Liver (tissue), 9 donors: ENCODE data around the gene AKT3. TPM values are rescaled to one million over a fixed set of nuclear protein-coding genes. Genes with fewer than 3 reads are reported as not detected.

Experiments
- DNase-seq: peaks from one replicate; pipeline ENCODE4 v3.0.0-alpha.2; 2017; ENCODE audit warnings: low spot score
- H3K27ac ChIP-seq, 2 donors: one replicate each; pipeline ENCODE4 v1.7.0; 2013; ENCODE audit warnings: inconsistent platforms in 2 of 2, low read length in 2 of 2, control low read depth in 1 of 2, low read depth in 1 of 2, mild to moderate bottlenecking in 1 of 2
- H3K27me3 ChIP-seq, 4 donors: one replicate each; pipeline versions ENCODE4 v1.6.1 to v1.7.0; 2013; ENCODE audit warnings: low read length in 3 of 4, inconsistent platforms in 1 of 4, mild to moderate bottlenecking in 1 of 4, moderate library complexity in 1 of 4; ENCODE audit not compliant: control insufficient read depth in 4 of 4, insufficient read depth in 4 of 4
- H3K36me3 ChIP-seq, 4 donors: one replicate each; pipeline versions ENCODE4 v1.6.1 to v1.7.0; 2013; ENCODE audit warnings: low read length in 3 of 4, mild to moderate bottlenecking in 3 of 4, low read depth in 1 of 4, moderate library complexity in 1 of 4; ENCODE audit not compliant: control insufficient read depth in 4 of 4, insufficient read depth in 3 of 4
- H3K4me1 ChIP-seq, 4 donors: one replicate each; pipeline versions ENCODE4 v1.6.1 to v1.7.0; 2013; ENCODE audit warnings: low read length in 3 of 4, mild to moderate bottlenecking in 3 of 4, moderate library complexity in 1 of 4; ENCODE audit not compliant: control insufficient read depth in 4 of 4, insufficient read depth in 4 of 4
- H3K4me3 ChIP-seq, 3 donors: one replicate each; pipeline versions ENCODE4 v1.6.1 to v1.7.0; 2013; ENCODE audit warnings: low read length in 3 of 3, control low read depth in 1 of 3, low read depth in 1 of 3, mild to moderate bottlenecking in 1 of 3
- H3K9ac ChIP-seq, 2 donors: one replicate each; pipeline ENCODE4 v1.7.0; 2013; ENCODE audit warnings: low read length in 2 of 2, mild to moderate bottlenecking in 2 of 2, moderate library complexity in 2 of 2, control low read depth in 1 of 2, low read depth in 1 of 2
- H3K9me3 ChIP-seq, 4 donors: one replicate each; pipeline versions ENCODE4 v1.6.1 to v1.7.0; 2013; ENCODE audit warnings: low read length in 3 of 4; ENCODE audit not compliant: control insufficient read depth in 4 of 4
- ATF3 ChIP-seq: IDR thresholded peaks from 2 replicates; pipeline ENCODE4 v1.6.1; 2016; ENCODE audit warnings: antibody characterized with exemption
- CTCF ChIP-seq: fragments of 150-350 bp; IDR thresholded peaks from 2 replicates; pipeline ENCODE4 v1.5.1; 2017; ENCODE audit warnings: improper control_type of control experiment, low read depth, low read length; ENCODE audit not compliant: missing input control
- EGR1 ChIP-seq, 2 donors: IDR thresholded peaks; 2 replicates each; pipeline ENCODE4 v1.6.1; 2016 to 2018; ENCODE audit warnings: antibody characterized with exemption in 2 of 2, low read depth in 2 of 2
- FOXA1 ChIP-seq: IDR thresholded peaks from 2 replicates; pipeline ENCODE4 v1.6.1; 2016; ENCODE audit warnings: antibody characterized with exemption
- GABPA ChIP-seq, 2 donors: IDR thresholded peaks in 1 of 2; conservative IDR thresholded peaks in 1 of 2; 2 replicates each; pipeline ENCODE4 v1.6.1; 2016; ENCODE audit warnings: antibody characterized with exemption in 2 of 2, mild to moderate bottlenecking in 1 of 2, moderate library complexity in 1 of 2
- HNF4A ChIP-seq, 2 donors: conservative IDR thresholded peaks; 2 replicates each; pipeline ENCODE4 v1.6.1; 2016; ENCODE audit warnings: antibody characterized with exemption in 2 of 2, mild to moderate bottlenecking in 2 of 2
- HNF4G ChIP-seq: IDR thresholded peaks from 2 replicates; pipeline ENCODE4 v1.6.1; 2016; ENCODE audit warnings: antibody characterized with exemption
- JUND ChIP-seq, 2 donors: IDR thresholded peaks; 2 replicates each; pipeline ENCODE4 v1.6.1; 2016; ENCODE audit warnings: antibody characterized with exemption in 2 of 2
- MAX ChIP-seq: IDR thresholded peaks from 2 replicates; pipeline ENCODE4 v1.6.1; 2016; ENCODE audit warnings: antibody characterized with exemption
- RAD21 ChIP-seq, 2 donors: IDR thresholded peaks; 2 replicates each; pipeline ENCODE4 v1.6.1; 2016; ENCODE audit warnings: antibody characterized with exemption in 2 of 2, mild to moderate bottlenecking in 2 of 2
- SP1 ChIP-seq: IDR thresholded peaks from 2 replicates; pipeline ENCODE4 v1.6.1; 2018; ENCODE audit warnings: antibody characterized with exemption, mild to moderate bottlenecking
- TAF1 ChIP-seq: conservative IDR thresholded peaks from 2 replicates; pipeline ENCODE4 v1.6.1; 2016; ENCODE audit warnings: antibody characterized with exemption, mild to moderate bottlenecking
- YY1 ChIP-seq: IDR thresholded peaks from 2 replicates; pipeline ENCODE4 v1.6.1; 2016; ENCODE audit warnings: antibody characterized with exemption, mild to moderate bottlenecking
- ZBTB33 ChIP-seq: IDR thresholded peaks from 2 replicates; pipeline ENCODE4 v1.6.1; 2016; ENCODE audit warnings: antibody characterized with exemption
- WGBS: extraction: QIAGEN DNeasy Blood & Tissue Kit; methylation state at CpG from one replicate; pipeline ENCODE4 v1.1.7; 2013; 5-methylcytosine and 5-hydroxymethylcytosine counted together
- polyA plus RNA-seq, 2 donors: library from polyadenylated mRNA; stranded (reverse) in 1 of 2; unstranded in 1 of 2; fragments of 200-250 nt in 1 of 2; fragments of >200 nt in 1 of 2; fragmentation: Nextera tagmentation in 1 of 2; extraction: Ambion mirVana in 1 of 2; gene quantifications; one replicate each; pipeline versions ENCODE4 v1.2.1 to v1.2.3, GENCODE V29; 2013 to 2015
- total RNA-seq, 2 donors: library from RNA; depleted of rRNA; stranded (reverse); fragments of >200 nt; gene quantifications; one replicate each; pipeline ENCODE4 v1.2.3, GENCODE V29; 2014
- TF ChIP-seq, protein P1 (sequence below): IDR thresholded peaks from 2 replicates; pipeline ENCODE4 v1.6.1; 2016; ENCODE audit warnings: antibody characterized with exemption, mild to moderate bottlenecking
- donor health status: healthy.
- donor health status: healthy.
- donor health status: healthy.
- donor health status: healthy.
- donor health status: healthy.

The AKT3 gene
- total and polyA plus RNA-seq, 4 donors = 1.7 to 7.6 (median 2.8) TPM

DNA sequence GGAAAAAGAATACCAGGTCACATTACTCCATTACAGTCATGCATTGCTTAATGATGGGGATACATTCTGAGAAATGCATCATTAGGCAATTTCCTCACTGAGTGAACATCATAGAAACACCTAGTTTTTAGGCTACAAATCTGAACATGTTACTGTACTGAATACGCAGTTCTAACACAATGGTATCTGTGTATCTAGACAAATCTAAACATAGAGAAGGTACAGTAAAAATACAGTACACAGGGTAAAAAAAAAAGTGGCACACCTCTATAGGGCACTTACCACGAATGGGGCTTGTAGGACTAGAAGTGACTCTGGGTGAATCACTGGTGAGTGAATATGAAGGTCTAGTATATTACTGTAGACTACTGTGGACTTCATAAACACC lies 115.7 kb downstream of the AKT3 start:
- WGBS = 59% methylated on average over 2 of the region's 2 CpGs
- no peaks in the 10 kb centered on the region for H3K36me3 ChIP-seq
- TF ChIP-seq YY1 (peak; percentile 17), SP1 (no peak), MAX (peak; percentile 2), FOXA1 (no peak), CTCF (no peak), JUND (IDR thresholded peaks at IDR 0.05) (no peak), RAD21 (IDR thresholded peaks at IDR 0.05) (no peak)
- TF ChIP-seq, protein P1, sequence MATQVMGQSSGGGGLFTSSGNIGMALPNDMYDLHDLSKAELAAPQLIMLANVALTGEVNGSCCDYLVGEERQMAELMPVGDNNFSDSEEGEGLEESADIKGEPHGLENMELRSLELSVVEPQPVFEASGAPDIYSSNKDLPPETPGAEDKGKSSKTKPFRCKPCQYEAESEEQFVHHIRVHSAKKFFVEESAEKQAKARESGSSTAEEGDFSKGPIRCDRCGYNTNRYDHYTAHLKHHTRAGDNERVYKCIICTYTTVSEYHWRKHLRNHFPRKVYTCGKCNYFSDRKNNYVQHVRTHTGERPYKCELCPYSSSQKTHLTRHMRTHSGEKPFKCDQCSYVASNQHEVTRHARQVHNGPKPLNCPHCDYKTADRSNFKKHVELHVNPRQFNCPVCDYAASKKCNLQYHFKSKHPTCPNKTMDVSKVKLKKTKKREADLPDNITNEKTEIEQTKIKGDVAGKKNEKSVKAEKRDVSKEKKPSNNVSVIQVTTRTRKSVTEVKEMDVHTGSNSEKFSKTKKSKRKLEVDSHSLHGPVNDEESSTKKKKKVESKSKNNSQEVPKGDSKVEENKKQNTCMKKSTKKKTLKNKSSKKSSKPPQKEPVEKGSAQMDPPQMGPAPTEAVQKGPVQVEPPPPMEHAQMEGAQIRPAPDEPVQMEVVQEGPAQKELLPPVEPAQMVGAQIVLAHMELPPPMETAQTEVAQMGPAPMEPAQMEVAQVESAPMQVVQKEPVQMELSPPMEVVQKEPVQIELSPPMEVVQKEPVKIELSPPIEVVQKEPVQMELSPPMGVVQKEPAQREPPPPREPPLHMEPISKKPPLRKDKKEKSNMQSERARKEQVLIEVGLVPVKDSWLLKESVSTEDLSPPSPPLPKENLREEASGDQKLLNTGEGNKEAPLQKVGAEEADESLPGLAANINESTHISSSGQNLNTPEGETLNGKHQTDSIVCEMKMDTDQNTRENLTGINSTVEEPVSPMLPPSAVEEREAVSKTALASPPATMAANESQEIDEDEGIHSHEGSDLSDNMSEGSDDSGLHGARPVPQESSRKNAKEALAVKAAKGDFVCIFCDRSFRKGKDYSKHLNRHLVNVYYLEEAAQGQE = no peak
- H3K9ac ChIP-seq = no peak overlapping the region
- H3K27ac ChIP-seq = peak overlapping the region; percentile 55 to 57
- no peak overlapping the region for H3K4me3 ChIP-seq
- no peaks in the 10 kb centered on the region for H3K27me3 ChIP-seq
- no peak for DNase-seq
- peaks cover 0 to 16% (median 9%) of the 10 kb centered on the region in 4 donors for H3K4me1 ChIP-seq
- no peaks in the 10 kb centered on the region for H3K9me3 ChIP-seq

DNA sequence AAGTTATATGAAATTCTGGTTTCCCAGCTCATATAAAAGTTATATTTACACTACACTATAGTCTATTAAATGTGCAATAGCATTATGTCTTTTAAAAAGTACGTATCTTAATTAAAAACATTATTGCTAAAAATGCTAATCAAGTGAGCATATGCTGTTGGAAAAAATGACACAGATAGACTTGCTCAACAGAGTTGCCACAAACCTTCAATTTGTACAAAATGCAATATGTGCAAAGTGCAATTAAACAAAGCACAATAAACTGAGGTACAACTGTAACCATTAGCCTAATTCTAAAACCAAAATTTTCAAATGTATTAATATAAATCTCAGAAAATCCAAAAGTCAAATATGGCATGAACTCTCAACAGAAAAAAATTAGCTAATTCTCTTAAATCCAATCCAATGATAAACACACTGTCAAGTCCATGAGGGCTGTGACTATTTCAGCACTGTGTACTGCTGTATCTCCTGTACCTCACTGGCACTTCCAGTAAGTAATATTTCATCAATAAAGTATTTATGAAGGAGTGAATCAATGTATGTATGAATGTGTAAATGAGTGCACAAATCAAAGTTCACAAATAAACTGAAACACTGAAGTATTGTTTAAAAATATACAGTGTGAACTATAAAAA lies 116.3 kb downstream of the AKT3 start:
- 64% methylated on average over 1 of the region's 1 CpG for WGBS
- Histone ChIP-seq H3K9ac (no peak overlapping the region), H3K27ac (peak overlapping the region in 1 of 2 donors; percentile 57)
- TF ChIP-seq SP1 (peak; percentile 60), TAF1 (no peak), EGR1 (IDR thresholded peaks at IDR 0.05; ENCODE audit: low read depth in 2 of 2) (peak in 1 of 2 donors; percentile 94), JUND (IDR thresholded peaks at IDR 0.05) (peak; percentile 97 to 99), GABPA (IDR thresholded peaks at IDR 0.05 in 1 of 2, conservative IDR thresholded peaks at IDR 0.05 in 1 of 2) (no peak), YY1 (peak; percentile 44), MAX (no peak), FOXA1 (no peak), ZBTB33 (no peak), RAD21 (IDR thresholded peaks at IDR 0.05) (no peak), CTCF (no peak), HNF4G (peak; percentile 18), HNF4A (conservative IDR thresholded peaks at IDR 0.05) (peak; percentile 81 to 88), ATF3 (peak; percentile 90)
- TF ChIP-seq, protein P1 = no peak

More for the DNA sequence above, 116.3 kb downstream of the AKT3 start:
- Histone ChIP-seq H3K36me3 (no peaks in the 10 kb centered on the region), H3K4me3 (no peak overlapping the region), H3K9me3 (no peaks in the 10 kb centered on the region), H3K4me1 (peaks cover 0 to 16% (median 9%) of the 10 kb centered on the region in 4 donors), H3K27me3 (no peaks in the 10 kb centered on the region)
- DNase-seq = no peak
